ENCODE data around the gene C14orf93. TPM values are rescaled to one million over a fixed set of nuclear protein-coding genes. Genes with fewer than 3 reads are reported as not detected.
"Not testable (repeated sequence)": the region's sequence is repeated elsewhere in the genome, so short reads cannot be mapped to it uniquely, and the experiment has no call there.

Gene C14orf93
- polyA plus RNA-seq, 3 donors, result 18.3 to 19.2 (median 18.8) TPM

- peak in 1 of 3 donors; percentile 62 for DNase-seq (ENCODE audit: low read depth in 3 of 3, low spot score in 2 of 3)
Observed at GRCh38 chr14:22977684-22978486, 32.1 kb downstream of the C14orf93 start.

- DNase-seq (ENCODE audit: low read depth in 3 of 3, low spot score in 2 of 3), result no peak
Observed at GRCh38 chr14:22977434-22977683, 32.6 kb downstream of the C14orf93 start.

GRCh38 chr14:22976620-22977433 is 33.1 kb downstream of the C14orf93 start:
- DNase-seq (ENCODE audit: low read depth in 3 of 3, low spot score in 2 of 3), result peak in 1 of 3 donors; percentile 23

GRCh38 chr14:22974530-22975313 is 35.2 kb downstream of the C14orf93 start:
- no peak for DNase-seq (ENCODE audit: low read depth in 3 of 3, low spot score in 2 of 3)

- DNase-seq (ENCODE audit: low read depth in 3 of 3, low spot score in 2 of 3), result peak in 1 of 3 donors; percentile 24
Observed at GRCh38 chr14:22973217-22974032, 36.5 kb downstream of the C14orf93 start.

GRCh38 chr14:22972313-22972930 is 37.5 kb downstream of the C14orf93 start:
- no peak for DNase-seq (ENCODE audit: low read depth in 3 of 3, low spot score in 2 of 3)

- no peak for DNase-seq (ENCODE audit: low read depth in 3 of 3, low spot score in 2 of 3)
Observed at GRCh38 chr14:22971152-22971551, 38.8 kb downstream of the C14orf93 start.

- DNase-seq (ENCODE audit: low read depth in 3 of 3, low spot score in 2 of 3), result no peak
Observed at GRCh38 chr14:22966783-22967269, 43.1 kb downstream of the C14orf93 start.

GRCh38 chr14:22965916-22966782 is 43.8 kb downstream of the C14orf93 start:
- not testable (repeated sequence) for DNase-seq (ENCODE audit: low read depth in 3 of 3, low spot score in 2 of 3)

- no peak for DNase-seq (ENCODE audit: low read depth in 3 of 3, low spot score in 2 of 3)
Observed at GRCh38 chr14:22962061-22962676, 47.8 kb downstream of the C14orf93 start.

GRCh38 chr14:22955702-22956569 is 54.0 kb downstream of the C14orf93 start:
- no peak for DNase-seq (ENCODE audit: low read depth in 3 of 3, low spot score in 2 of 3)

- no peak for DNase-seq (ENCODE audit: low read depth in 3 of 3, low spot score in 2 of 3)
Observed at GRCh38 chr14:22952418-22952817, 57.5 kb downstream of the C14orf93 start.

GRCh38 chr14:22951795-22952194 is 58.1 kb downstream of the C14orf93 start:
- not testable (repeated sequence) for DNase-seq (ENCODE audit: low read depth in 3 of 3, low spot score in 2 of 3)

GRCh38 chr14:22945642-22946041 is 64.3 kb downstream of the C14orf93 start:
- DNase-seq (ENCODE audit: low read depth in 3 of 3, low spot score in 2 of 3), result no peak

GRCh38 chr14:22939684-22940083 is 70.3 kb downstream of the C14orf93 start:
- DNase-seq (ENCODE audit: low read depth in 3 of 3, low spot score in 2 of 3), result no peak
